Esophagus squamous epithelium (tissue), 4 donors: ENCODE data around the gene ZDHHC3.

Source experiments
- CTCF ChIP-seq, 6 experiments: fragments of 450-650 bp in 4 of 6; fragments of 200-600 bp in 2 of 6; sonication (generic) in 2 of 6; IDR thresholded peaks; one replicate each; pipeline ENCODE4 v1.5.1; 2016 to 2019; ENCODE audit warnings: antibody characterized with exemption in 6 of 6, mild to moderate bottlenecking in 4 of 6, moderate library complexity in 4 of 6
- POLR2A ChIP-seq, 4 donors: fragments of 450-650 bp; IDR thresholded peaks; one replicate each; pipeline ENCODE4 v1.6.1; 2017; ENCODE audit warnings: antibody characterized with exemption in 4 of 4, mild to moderate bottlenecking in 4 of 4, moderate library complexity in 3 of 4

DNA sequence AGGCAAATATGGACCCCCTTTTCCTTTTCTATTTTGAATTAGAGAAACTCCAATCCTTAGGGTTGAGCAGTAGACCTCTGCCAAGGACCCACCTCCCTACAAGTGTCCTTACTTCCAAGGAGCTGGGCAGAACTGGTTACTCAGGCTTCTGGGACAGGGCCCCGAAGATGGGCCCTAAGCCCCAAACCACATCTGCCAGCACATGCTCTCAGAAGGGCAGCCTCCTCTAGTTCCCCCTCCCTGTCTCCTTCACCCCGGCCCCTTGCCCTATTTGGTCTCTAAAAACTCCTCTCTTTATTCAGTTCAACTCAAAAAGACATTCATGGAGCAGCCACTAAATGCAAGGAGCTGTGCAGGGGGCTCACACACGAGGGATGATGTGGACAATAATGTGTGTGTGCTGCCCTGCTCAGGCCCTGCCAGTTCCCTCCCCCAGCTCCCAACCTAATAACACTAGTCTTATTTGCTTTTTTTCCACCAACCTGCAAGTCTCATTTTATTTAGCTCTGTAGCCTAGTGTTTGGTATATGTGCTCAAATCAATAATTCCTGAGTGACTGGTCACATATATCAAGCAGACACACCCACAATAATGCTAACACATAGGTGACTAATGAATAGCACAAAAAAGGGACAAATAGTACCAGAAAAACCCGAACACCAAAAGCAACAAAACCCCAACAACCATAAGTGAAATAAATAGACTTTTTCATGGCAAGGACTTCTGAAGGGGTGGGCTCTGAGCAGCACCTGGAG lies 12.2 kb downstream of the ZDHHC3 start:
- TF ChIP-seq POLR2A (IDR thresholded peaks at IDR 0.05) (no peak), CTCF (IDR thresholded peaks at IDR 0.05) (no peak)
